A549 (cell line): ENCODE results near the gene MEF2D.

Experiments used
- CBX8 ChIP-seq: fragments of 200-600 bp; sonication (generic); IDR thresholded peaks from 2 replicates; pipeline ENCODE4 v1.6.1; 2016
- CTCF ChIP-seq: fragments of >200 bp; sonication (Bioruptor Twin); formaldehyde crosslinking; IDR thresholded peaks from 3 replicates; pipeline ENCODE4 v1.5.1; 2016
- EP300 ChIP-seq, 2 experiments: fragments of >200 bp; sonication (Bioruptor Twin); formaldehyde crosslinking; IDR thresholded peaks; 2 replicates in 1 of 2; 3 replicates in 1 of 2; pipeline ENCODE4 v1.6.1; 2016 to 2017
- HDAC2 ChIP-seq: fragments of 200-600 bp; sonication (generic); IDR thresholded peaks from 2 replicates; pipeline ENCODE4 v1.6.1; 2016
- MAFK ChIP-seq: fragments of 450-650 bp; IDR thresholded peaks from 2 replicates; pipeline ENCODE4 v1.6.1; 2014; ENCODE audit not compliant: partially characterized antibody
- MAX ChIP-seq: IDR thresholded peaks from 2 replicates; pipeline ENCODE4 v1.6.1; 2012
- POLR2A ChIP-seq: IDR thresholded peaks from 2 replicates; pipeline ENCODE4 v1.6.1; 2012; ENCODE audit warnings: mild to moderate bottlenecking, low read length
- REST ChIP-seq: fragments of 200-600 bp; sonication (generic); IDR thresholded peaks from 2 replicates; pipeline ENCODE4 v1.6.1; 2016; ENCODE audit warnings: antibody characterized with exemption, mild to moderate bottlenecking, moderate library complexity
- SREBF2 ChIP-seq: fragments of 450-650 bp; IDR thresholded peaks from 2 replicates; pipeline ENCODE4 v1.6.1; 2014; ENCODE audit warnings: mild to moderate bottlenecking, moderate library complexity

GRCh38 chr1:156527584-156527983 is 27.0 kb upstream of the MEF2D start:
- TF ChIP-seq CTCF (no peak), HDAC2 (no peak), POLR2A (no peak), MAX (no peak), EP300 (IDR thresholded peaks at IDR 0.05) (no peak), MAFK (no peak), REST (no peak), CBX8 (no peak), SREBF2 (no peak)
